HEK293 (cell line): ENCODE results near the gene WWC1.

Experiments
- CTCF ChIP-seq: fragments of 450-650 bp; formaldehyde crosslinking; IDR thresholded peaks from 2 replicates; pipeline ENCODE4 v1.5.1; 2016; ENCODE audit warnings: missing biosample characterization, missing genetic modification characterization
- EGR2 ChIP-seq: fragments of 450-650 bp; formaldehyde crosslinking; IDR thresholded peaks from 2 replicates; pipeline ENCODE4 v1.5.1; 2016; ENCODE audit warnings: low read depth, missing biosample characterization, missing genetic modification characterization
- PATZ1 ChIP-seq: fragments of 450-650 bp; formaldehyde crosslinking; IDR thresholded peaks from 2 replicates; pipeline ENCODE4 v1.5.1; 2016; ENCODE audit warnings: missing biosample characterization, missing genetic modification characterization
- PBX3 ChIP-seq: sonication (generic); formaldehyde crosslinking; IDR thresholded peaks from 2 replicates; pipeline ENCODE4 v1.8.1; 2022; ENCODE audit warnings: mild to moderate bottlenecking, moderate library complexity, missing genetic modification reagents
- ZBTB11 ChIP-seq: fragments of 450-650 bp; formaldehyde crosslinking; conservative IDR thresholded peaks from 2 replicates; pipeline ENCODE4 v1.5.1; 2016; ENCODE audit warnings: low read depth, missing biosample characterization, missing genetic modification characterization
- ZNF223 ChIP-seq: fragments of 450-650 bp; formaldehyde crosslinking; IDR thresholded peaks from 2 replicates; pipeline ENCODE4 v1.5.1; 2016; ENCODE audit warnings: missing biosample characterization, missing genetic modification characterization
- ZNF24 ChIP-seq: fragments of 450-650 bp; formaldehyde crosslinking; IDR thresholded peaks from 2 replicates; pipeline ENCODE4 v1.5.1; 2016; ENCODE audit warnings: missing biosample characterization, missing genetic modification characterization
- ZNF629 ChIP-seq: fragments of 450-650 bp; formaldehyde crosslinking; IDR thresholded peaks from 2 replicates; pipeline ENCODE4 v1.5.1; 2017; ENCODE audit warnings: missing biosample characterization, missing genetic modification characterization
- ZNF707 ChIP-seq: fragments of 450-650 bp; formaldehyde crosslinking; IDR thresholded peaks from 2 replicates; pipeline ENCODE4 v1.5.1; 2016; ENCODE audit warnings: missing biosample characterization, missing genetic modification characterization

GRCh38 chr5:168479166-168479565, 187.7 kb downstream of the WWC1 start:
- TF ChIP-seq EGR2 (tag by site-specific recombination), result no peak
- no peak for TF ChIP-seq PBX3 (CRISPR knock-in tag)
- no peak for TF ChIP-seq ZNF24 (tag by site-specific recombination)
- no peak for TF ChIP-seq PATZ1 (tag by site-specific recombination)
- TF ChIP-seq ZBTB11 (tag by site-specific recombination), result no peak
- TF ChIP-seq CTCF (tag by site-specific recombination), result no peak
- no peak for TF ChIP-seq ZNF707 (tag by site-specific recombination)
- no peak for TF ChIP-seq ZNF223 (tag by site-specific recombination)
- no peak for TF ChIP-seq ZNF629 (tag by site-specific recombination)
